Stimulated activated CD8-positive, alpha-beta memory T cell treated with anti-CD3 and anti-CD28 coated beads, Interleukin-15, amount 100 ng/mL, for 1 hour (primary cell): ENCODE results near the gene FAAP100.
A peak's percentile ranks its signal among the peaks of the same experiment; 100 is the strongest.

Source experiments
- DNase-seq: peaks from one replicate; pipeline ENCODE4 v3.0.0-alpha.2; 2020; ENCODE audit warnings: low read depth

The FAAP100 gene

GRCh38 chr17:81511804-81512561 is 40.2 kb downstream of the FAAP100 start:
- DNase-seq = peak; percentile 20

- DNase-seq = no peak
These were observed 40.7 kb downstream of the FAAP100 start for GRCh38 chr17:81511554-81511803.

GRCh38 chr17:81510785-81511553 is 41.2 kb downstream of the FAAP100 start:
- DNase-seq = no peak

- no peak for DNase-seq
These were observed 42.0 kb downstream of the FAAP100 start for GRCh38 chr17:81509972-81510784.

- no peak for DNase-seq
These were observed 42.8 kb downstream of the FAAP100 start for GRCh38 chr17:81509207-81509971.

GRCh38 chr17:81508639-81509206 is 43.4 kb downstream of the FAAP100 start:
- DNase-seq = peak; percentile 15

- no peak for DNase-seq
These were observed 48.5 kb downstream of the FAAP100 start for GRCh38 chr17:81503619-81504018.

GRCh38 chr17:81502471-81503017 is 49.6 kb downstream of the FAAP100 start:
- DNase-seq = no peak

- no peak for DNase-seq
These were observed 52.1 kb downstream of the FAAP100 start for GRCh38 chr17:81500047-81500446.

- DNase-seq = no peak
These were observed 52.6 kb downstream of the FAAP100 start for GRCh38 chr17:81499601-81499970.

- DNase-seq = no peak
These were observed 53.1 kb downstream of the FAAP100 start for GRCh38 chr17:81498953-81499600.

GRCh38 chr17:81494626-81495377 is 57.4 kb downstream of the FAAP100 start:
- no peak for DNase-seq

- no peak for DNase-seq
These were observed 58.7 kb downstream of the FAAP100 start for GRCh38 chr17:81493198-81494038.

GRCh38 chr17:81492706-81493105 is 59.4 kb downstream of the FAAP100 start:
- no peak for DNase-seq

- no peak for DNase-seq
These were observed 60.0 kb downstream of the FAAP100 start for GRCh38 chr17:81492202-81492601.

- DNase-seq = no peak
These were observed 60.4 kb downstream of the FAAP100 start for GRCh38 chr17:81491761-81492160.

- DNase-seq = no peak
These were observed 61.0 kb downstream of the FAAP100 start for GRCh38 chr17:81491181-81491581.

- DNase-seq = no peak
These were observed 61.9 kb downstream of the FAAP100 start for GRCh38 chr17:81489998-81490992.
